HepG2 (cell line): ENCODE results near the gene UQCR10. TPM values are rescaled to one million over a fixed set of nuclear protein-coding genes. Genes with fewer than 3 reads are reported as not detected.

ENCODE experiments used
- AFF4 ChIP-seq: sonication (generic); formaldehyde crosslinking; IDR thresholded peaks from 2 replicates; pipeline ENCODE4 v1.4.0; 2020; ENCODE audit warnings: missing genetic modification reagents
- ATM ChIP-seq: fragments of 450-650 bp; IDR thresholded peaks from 2 replicates; pipeline ENCODE4 v1.7.1; 2017; ENCODE audit warnings: mild to moderate bottlenecking, borderline replicate concordance
- FOSL1 ChIP-seq: sonication (generic); formaldehyde crosslinking; IDR thresholded peaks from 2 replicates; pipeline ENCODE4 v1.9.0; 2021; ENCODE audit warnings: missing genetic modification reagents, borderline replicate concordance
- LBX2 ChIP-seq: sonication (generic); formaldehyde crosslinking; IDR thresholded peaks from 2 replicates; pipeline ENCODE4 v1.5.0; 2020; ENCODE audit warnings: missing genetic modification reagents, mild to moderate bottlenecking, borderline replicate concordance
- NR2F2 ChIP-seq: IDR thresholded peaks from 2 replicates; pipeline ENCODE4 v1.6.1; 2012; ENCODE audit warnings: low read depth, inconsistent platforms, borderline replicate concordance
- PAXIP1 ChIP-seq: sonication (generic); formaldehyde crosslinking; conservative IDR thresholded peaks from 2 replicates; pipeline ENCODE4 v1.4.0; 2020; ENCODE audit warnings: mild to moderate bottlenecking, missing genetic modification reagents, moderate library complexity
- PHF21A ChIP-seq: sonication (generic); formaldehyde crosslinking; IDR thresholded peaks from 2 replicates; pipeline ENCODE4 v1.5.0; 2020; ENCODE audit warnings: mild to moderate bottlenecking, missing genetic modification reagents
- RNF2 ChIP-seq: fragments of 450-650 bp; conservative IDR thresholded peaks from 2 replicates; pipeline ENCODE4 v1.6.1; 2016; ENCODE audit warnings: low read depth
- TARDBP ChIP-seq: sonication (generic); formaldehyde crosslinking; IDR thresholded peaks from 2 replicates; pipeline ENCODE4 v1.8.0; 2022; ENCODE audit warnings: mild to moderate bottlenecking, missing genetic modification reagents
- UBTF ChIP-seq: sonication (generic); formaldehyde crosslinking; IDR thresholded peaks from 2 replicates; pipeline ENCODE4 v1.4.0; 2020; ENCODE audit warnings: mild to moderate bottlenecking, missing genetic modification reagents
- ZBTB2 ChIP-seq: sonication (generic); formaldehyde crosslinking; IDR thresholded peaks from 2 replicates; pipeline ENCODE4 v1.8.0; 2022; ENCODE audit warnings: low read depth, missing genetic modification reagents
- ZFP82 ChIP-seq: sonication (generic); formaldehyde crosslinking; IDR thresholded peaks from 2 replicates; pipeline ENCODE4 v1.5.1; 2020; ENCODE audit warnings: mild to moderate bottlenecking, missing genetic modification reagents, borderline replicate concordance
- ZNF160 ChIP-seq: sonication (generic); formaldehyde crosslinking; IDR thresholded peaks from 2 replicates; pipeline ENCODE4 v1.8.0; 2022; ENCODE audit warnings: mild to moderate bottlenecking, inconsistent platforms, missing genetic modification reagents
- ZNF441 ChIP-seq: sonication (generic); formaldehyde crosslinking; IDR thresholded peaks from 2 replicates; pipeline ENCODE4 v1.7.0; 2021; ENCODE audit warnings: missing genetic modification reagents, borderline replicate concordance
- ZNF703 ChIP-seq: sonication (generic); formaldehyde crosslinking; IDR thresholded peaks from 2 replicates; pipeline ENCODE4 v1.5.1; 2020; ENCODE audit warnings: missing genetic modification reagents, mild to moderate bottlenecking, moderate library complexity, borderline replicate concordance
- ZNF792 ChIP-seq: IDR thresholded peaks from 2 replicates; pipeline ENCODE4 v1.6.1; 2016
- ZSCAN22 ChIP-seq: sonication (generic); formaldehyde crosslinking; IDR thresholded peaks from 2 replicates; pipeline ENCODE4 v1.4.0; 2020; ENCODE audit warnings: mild to moderate bottlenecking, missing genetic modification reagents
- polyA plus RNA-seq, 8 experiments: library from polyadenylated mRNA; depleted of rRNA in 3 of 8; stranded (reverse) in 7 of 8; unstranded in 1 of 8; fragments of >200 nt; fragmentation: Illumina TruSeq in 4 of 8; extraction: Trizol in 4 of 8; gene quantifications; 2 replicates each; pipeline versions ENCODE4 v1.2.1 to v1.2.3, GENCODE V29; 2011 to 2016; ENCODE audit warnings: low read depth in 4 of 8, missing spikeins in 1 of 8, mixed read lengths in 1 of 8; ENCODE audit not compliant: insufficient read depth in 1 of 8
- total RNA-seq, 5 experiments: library from RNA; depleted of rRNA; stranded (reverse); fragments of >200 nt; fragmentation: Illumina TruSeq; extraction: Trizol; gene quantifications; 2 replicates each; pipeline ENCODE4 v1.2.3, GENCODE V29; 2016; ENCODE audit warnings: low read depth in 1 of 5

The UQCR10 gene
- total and polyA plus RNA-seq, 2 of the 13 experiments (the other 11 are each of a cell fraction or from before 2014, with no cell fraction given): 225 to 232 TPM

GRCh38 chr22:29765905-29766631 is 1.1 kb upstream of the UQCR10 start (continued):
- TF ChIP-seq AFF4 (no peak), ZBTB2 (CRISPR knock-in tag) (no peak), ZSCAN22 (no peak), TARDBP (CRISPR knock-in tag) (no peak), ZNF441 (peak; percentile 30; the same call in 1 of the 2 replicates), LBX2 (no peak), RNF2 (no peak), ZFP82 (CRISPR knock-in tag) (0 out of 2 replicates have a peak, but pooled peaks have one; percentile 31), NR2F2 (peak; percentile 17; the same call in 1 of the 2 replicates), FOSL1 (CRISPR knock-in tag) (no peak), UBTF (CRISPR knock-in tag) (peak; percentile 66), ZNF160 (CRISPR knock-in tag) (0 out of 2 replicates have a peak, but pooled peaks have one; percentile 8), ATM (no peak), ZNF792 (CRISPR knock-in tag) (no peak), ZNF703 (CRISPR knock-in tag) (no peak), PAXIP1 (peak; percentile 70), PHF21A (CRISPR knock-in tag) (no peak; the same call in 1 of the 2 replicates)
